Head of caudate nucleus (tissue), 42 donors: Measurements from ENCODE around the gene MYRIP.
"Not testable (repeated sequence)": the region's sequence is repeated elsewhere in the genome, so short reads cannot be mapped to it uniquely, and the experiment has no call there.

Source experiments
- DNase-seq, 42 donors: peaks; one replicate each; pipeline versions ENCODE4 v3.0.0 to v3.0.0-alpha.2; 2020 to 2021; ENCODE audit warnings: mixed read lengths in 7 of 42
- intact Hi-C: fragments of 100-400 bp; cut with DNase I; formaldehyde crosslinking; loops from one replicate; pipeline ENCODE4 v1.15.0; 2022

MYRIP gene

GRCh38 chr3:39809181-39809994 lies at the start of gene MYRIP:
Gene MYRIP (plus strand): TSS chr3:39809609. CDS start chr3:39900817, 91,208 bp downstream.
- DNase-seq: peak in 40 of 42 donors; percentile 34 to 83 (median 68)
- intact Hi-C loops: no loop called here

DNA sequence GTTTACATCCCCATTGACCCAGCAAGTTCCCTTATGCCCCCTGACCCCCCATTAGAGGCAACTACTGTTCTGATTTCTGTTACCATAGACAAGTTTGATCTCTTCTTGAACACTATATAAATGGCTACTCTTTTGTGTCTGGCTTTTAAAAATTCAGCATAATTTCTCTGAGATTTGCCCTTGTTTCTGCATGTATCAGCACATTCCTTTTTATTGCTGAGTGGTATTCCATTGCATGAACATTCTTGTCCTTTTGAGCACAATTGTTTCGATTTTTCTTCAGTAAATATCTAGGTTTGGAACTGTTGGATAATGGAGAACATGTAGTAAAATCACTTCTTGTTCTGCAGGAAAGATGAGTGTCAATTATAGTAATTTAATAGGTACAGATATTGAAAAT lies 49.1 kb upstream of the MYRIP start:
- no peak for DNase-seq
- intact Hi-C loops: no loop called here

DNA sequence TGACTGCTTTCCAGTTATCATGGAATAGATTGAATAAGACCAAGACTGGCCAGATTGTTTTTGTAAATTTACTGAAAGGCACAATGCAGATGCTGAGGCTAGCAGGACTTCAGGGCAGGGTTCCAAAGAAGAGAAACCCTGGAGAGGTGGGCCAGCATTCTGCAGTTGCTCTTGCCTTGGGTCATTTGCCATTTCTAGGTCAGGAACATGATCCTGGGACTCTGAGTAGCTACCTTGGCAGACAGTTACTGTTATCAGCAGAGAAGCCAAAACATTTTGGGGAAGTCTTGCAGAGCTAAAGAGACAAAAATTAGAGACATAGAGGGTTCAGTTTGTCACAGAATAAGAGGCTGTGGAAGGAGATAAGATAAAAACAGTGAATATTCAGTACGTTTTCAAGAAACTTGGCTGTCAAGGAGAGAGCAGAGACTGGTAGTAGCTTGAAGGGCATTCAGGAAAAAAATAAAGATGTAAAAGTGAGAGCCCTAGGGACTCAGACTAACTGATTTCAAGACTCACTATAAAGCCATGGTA lies 46.8 kb upstream of the MYRIP start:
- no peak for DNase-seq
- intact Hi-C loops: no loop called here

- intact Hi-C loops: no loop called here
- no peak for DNase-seq
Observed at GRCh38 chr3:39763390-39763789, 46.0 kb upstream of the MYRIP start.

- DNase-seq: no peak
- intact Hi-C loops: no loop called here
Observed at GRCh38 chr3:39765575-39765974, 43.8 kb upstream of the MYRIP start.

- no peak for DNase-seq
- intact Hi-C loops: no loop called here
Observed at GRCh38 chr3:39766433-39766832, 43.0 kb upstream of the MYRIP start.

DNA sequence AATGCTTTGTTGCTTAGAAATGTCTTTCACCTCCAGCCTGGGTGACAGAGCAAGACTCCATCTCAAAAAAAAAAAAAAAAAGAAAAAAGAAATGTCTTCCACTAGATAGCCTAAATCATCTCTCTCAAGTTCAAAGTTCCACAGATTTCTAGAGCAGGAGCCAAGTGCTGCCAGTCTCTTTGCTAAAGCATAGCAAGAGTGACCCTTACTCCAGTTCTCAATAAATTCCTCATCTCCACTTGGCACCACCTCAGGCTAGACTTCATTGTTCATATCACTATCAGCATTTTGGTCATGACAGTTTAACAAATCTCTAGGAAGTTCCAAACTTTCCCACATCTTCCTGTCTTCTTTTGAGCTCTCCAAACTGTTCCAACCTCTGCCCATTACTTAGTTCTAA lies 42.5 kb upstream of the MYRIP start:
- DNase-seq, intact Hi-C loops: not testable (repeated sequence)

GRCh38 chr3:39778168-39778567 lies 31.2 kb upstream of the MYRIP start:
- intact Hi-C loops: not testable (repeated sequence)

GRCh38 chr3:39779511-39780230 lies 29.7 kb upstream of the MYRIP start:
- DNase-seq: no peak
- intact Hi-C loops: no loop called here

More at GRCh38 chr3:39778168-39778567, 31.2 kb upstream of the MYRIP start:
- DNase-seq: not testable (repeated sequence)

- intact Hi-C loops: no loop called here
Observed at GRCh38 chr3:39780352-39780751, 29.1 kb upstream of the MYRIP start.

GRCh38 chr3:39781025-39781424 lies 28.4 kb upstream of the MYRIP start:
- DNase-seq: no peak
- intact Hi-C loops: no loop called here

More at GRCh38 chr3:39780352-39780751, 29.1 kb upstream of the MYRIP start:
- no peak for DNase-seq

DNA sequence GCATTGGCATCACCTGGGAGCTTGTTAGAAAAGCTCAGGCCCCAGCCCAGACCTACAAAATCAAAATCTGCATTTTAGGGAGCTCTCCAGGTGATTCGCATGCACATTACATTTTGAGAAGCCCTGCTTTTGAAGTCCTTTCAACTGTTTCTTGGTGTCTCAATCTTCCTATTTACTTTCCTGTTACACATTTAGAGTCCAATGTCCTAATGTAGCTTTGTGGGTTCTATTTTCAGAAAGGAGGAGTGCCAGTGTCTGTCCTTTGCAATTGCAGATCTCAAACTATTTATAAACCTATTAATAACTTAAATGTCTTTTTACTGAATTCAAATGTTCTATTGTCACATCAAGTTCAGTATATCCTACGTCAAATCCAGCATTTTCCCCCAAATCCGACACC lies 27.8 kb upstream of the MYRIP start:
- no peak for DNase-seq
- intact Hi-C loops: no loop called here

- intact Hi-C loops: no loop called here
Observed at GRCh38 chr3:39783680-39784079, 25.7 kb upstream of the MYRIP start.

DNA sequence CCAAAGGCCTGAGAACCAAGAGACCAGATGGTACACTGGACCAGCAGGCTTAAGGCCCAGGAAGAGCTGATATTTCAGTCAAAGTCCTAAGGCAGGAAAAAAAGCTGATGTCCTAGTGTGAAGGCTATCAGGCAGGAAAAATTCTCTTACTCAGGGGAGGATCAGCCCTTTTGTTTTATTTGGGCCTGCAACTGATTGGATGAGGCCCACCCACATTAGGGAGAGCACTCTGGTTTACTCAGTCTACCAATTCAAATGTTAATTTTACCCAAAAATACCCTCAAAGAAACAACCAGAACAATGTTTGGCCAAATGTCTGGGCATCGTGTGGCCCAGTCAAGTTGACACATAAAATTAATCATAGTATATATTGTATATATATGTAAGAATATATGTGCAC lies 24.5 kb upstream of the MYRIP start:
- intact Hi-C loops: no loop called here
- DNase-seq: no peak

More at GRCh38 chr3:39783680-39784079, 25.7 kb upstream of the MYRIP start:
- no peak for DNase-seq

- DNase-seq: no peak
Observed at GRCh38 chr3:39788128-39788883, 21.1 kb upstream of the MYRIP start.

DNA sequence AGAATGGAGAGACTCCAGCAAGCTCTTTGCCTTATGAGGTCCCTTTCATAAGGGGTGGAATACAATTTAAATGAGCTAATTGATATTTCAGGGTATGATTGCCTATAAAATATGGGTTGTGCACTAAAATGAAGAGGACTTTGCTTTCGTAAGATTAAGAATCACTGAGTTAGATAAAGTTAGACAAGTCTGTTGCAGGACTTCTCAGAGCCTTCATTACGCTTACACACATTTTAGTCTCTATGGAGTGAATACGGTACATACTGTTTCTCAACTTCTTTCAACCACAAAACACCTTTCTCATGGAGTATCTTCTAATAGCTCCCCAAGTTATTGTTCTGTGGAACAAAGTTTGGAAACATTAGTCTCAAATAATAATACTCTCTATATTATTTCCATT lies 17.8 kb upstream of the MYRIP start:
- DNase-seq: no peak
- intact Hi-C loops: no loop called here

More at GRCh38 chr3:39788128-39788883, 21.1 kb upstream of the MYRIP start:
- intact Hi-C loops: no loop called here

GRCh38 chr3:39794880-39795279 lies 14.5 kb upstream of the MYRIP start:
- intact Hi-C loops: no loop called here
- DNase-seq: no peak

- no peak for DNase-seq
- intact Hi-C loops: no loop called here
Observed at GRCh38 chr3:39801216-39801615, 8.2 kb upstream of the MYRIP start.

GRCh38 chr3:39802486-39802885 lies 6.9 kb upstream of the MYRIP start:
- DNase-seq, intact Hi-C loops: not testable (repeated sequence)
